ENCODE results near the gene RAB5B. TPM values are rescaled to one million over a fixed set of nuclear protein-coding genes. Genes with fewer than 3 reads are reported as not detected.

The RAB5B gene
- total and polyA plus RNA-seq, 10 of the 15 experiments (the other 5 are each of a cell fraction or from before 2014, with no cell fraction given): 7.5 to 149 (median 37.8) TPM

GRCh38 chr12:56013482-56013881, 39.6 kb downstream of the RAB5B start (continued):
- TF ChIP-seq E4F1 (IDR thresholded peaks at IDR 0.05; ENCODE audit: borderline replicate concordance, partially characterized antibody): no peak
- no peak for TF ChIP-seq POU2F2 (IDR thresholded peaks at IDR 0.05; ENCODE audit: borderline replicate concordance, low read depth, low read length)
- no peak for TF ChIP-seq CTCF (IDR thresholded peaks at IDR 0.05 in 2 of 3, conservative IDR thresholded peaks at IDR 0.05 in 1 of 3; ENCODE audit: control insufficient read depth in 2 of 3, extremely low read depth in 1 of 3, insufficient read depth in 1 of 3, low read depth in 3 of 3, low read length in 3 of 3)
- TF ChIP-seq ELK1 (IDR thresholded peaks at IDR 0.05; ENCODE audit: low read depth, low read length): no peak
- TF ChIP-seq MEF2B (IDR thresholded peaks at IDR 0.05; ENCODE audit: partially characterized antibody, poor library complexity, severe bottlenecking): no peak
- TF ChIP-seq TCF7 (IDR thresholded peaks at IDR 0.05; ENCODE audit: borderline replicate concordance): no peak
- TF ChIP-seq WRNIP1 (IDR thresholded peaks at IDR 0.05; ENCODE audit: borderline replicate concordance, low read depth, low read length): no peak
- TF ChIP-seq ZBTB33 (IDR thresholded peaks at IDR 0.05): no peak
- TF ChIP-seq TCF12 (IDR thresholded peaks at IDR 0.05; ENCODE audit: low read depth, low read length): no peak
